Thoracic aorta (tissue), 2 donors: ENCODE data around the gene LGALS13. TPM values are rescaled to one million over a fixed set of nuclear protein-coding genes. Genes with fewer than 3 reads are reported as not detected.

Experiments
- ATAC-seq: fragments of 150-250 bp; one replicate; pipeline ENCODE4 v1.8.0; 2017; ENCODE audit warnings: low read depth; ENCODE audit not compliant: insufficient number of reproducible peaks, low FRiP score
- DNase-seq: peaks from one replicate; pipeline ENCODE4 v3.0.0-alpha.2; 2020; ENCODE audit warnings: low spot score
- H3K27ac ChIP-seq, 2 donors: fragments of 200-600 bp; sonication (generic); 1 replicate in 1 of 2; 2 replicates in 1 of 2; pipeline ENCODE4 v1.5.1; 2016; ENCODE audit warnings: mild to moderate bottlenecking in 2 of 2, moderate library complexity in 2 of 2
- H3K27me3 ChIP-seq: fragments of 200-600 bp; sonication (generic); replicated peaks from 2 replicates; pipeline ENCODE4 v1.6.0; 2016; ENCODE audit warnings: mild to moderate bottlenecking; ENCODE audit not compliant: insufficient read depth
- H3K36me3 ChIP-seq: fragments of 200-600 bp; sonication (generic); one replicate; pipeline ENCODE4 v1.5.1; 2016
- H3K4me1 ChIP-seq, 2 donors: fragments of 200-600 bp; sonication (generic); 1 replicate in 1 of 2; 2 replicates in 1 of 2; pipeline versions ENCODE4 v1.5.1 to v1.6.0; 2016; ENCODE audit warnings: low read depth in 2 of 2, mild to moderate bottlenecking in 1 of 2; ENCODE audit not compliant: control insufficient read depth in 1 of 2
- H3K4me3 ChIP-seq: fragments of 200-600 bp; sonication (generic); 2 replicates; pipeline ENCODE4 v1.5.1; 2016; ENCODE audit warnings: mild to moderate bottlenecking
- H3K9me3 ChIP-seq: fragments of 200-600 bp; sonication (generic); 2 replicates; pipeline ENCODE4 v1.5.1; 2016
- CTCF ChIP-seq: fragments of 200-600 bp; sonication (generic); IDR thresholded peaks from one replicate; pipeline ENCODE4 v1.5.1; 2019; ENCODE audit warnings: antibody characterized with exemption
- total RNA-seq, 2 donors: library from RNA; depleted of rRNA; stranded (reverse); fragments of >200 nt; gene quantifications; one replicate each; pipeline versions ENCODE4 v1.1.0 to v1.2.3, GENCODE V29; 2016

The LGALS13 gene
- total RNA-seq, 2 donors from 2014 or later = not detected

GRCh38 chr19:39558624-39559117, 43.7 kb upstream of the LGALS13 start:
- no peaks in the 10 kb centered on the region for H3K9me3 ChIP-seq
- H3K36me3 ChIP-seq = no peaks in the 10 kb centered on the region
- no peaks in the 10 kb centered on the region for H3K4me1 ChIP-seq
- no peak overlapping the region for H3K4me3 ChIP-seq
- no peak for TF ChIP-seq CTCF
- no peaks in the 10 kb centered on the region for H3K27me3 ChIP-seq
- DNase-seq (no peak), ATAC-seq (no peak)
- no peak overlapping the region for H3K27ac ChIP-seq

GRCh38 chr19:39563408-39563807, 38.9 kb upstream of the LGALS13 start:
- Histone ChIP-seq H3K4me1 (no peaks in the 10 kb centered on the region), H3K36me3 (no peaks in the 10 kb centered on the region), H3K27me3 (no peaks in the 10 kb centered on the region), H3K9me3 (no peaks in the 10 kb centered on the region), H3K27ac (no peak overlapping the region), H3K4me3 (no peak overlapping the region)
- ATAC-seq = no peak
- no peak for DNase-seq
- TF ChIP-seq CTCF = no peak

GRCh38 chr19:39566064-39566463, 36.3 kb upstream of the LGALS13 start:
- no peaks in the 10 kb centered on the region for H3K27me3 ChIP-seq
- H3K4me1 ChIP-seq = no peaks in the 10 kb centered on the region
- H3K27ac ChIP-seq = no peak overlapping the region
- ATAC-seq (no peak), DNase-seq (no peak)
- no peaks in the 10 kb centered on the region for H3K9me3 ChIP-seq
- H3K36me3 ChIP-seq = no peaks in the 10 kb centered on the region
- H3K4me3 ChIP-seq = no peak overlapping the region
- TF ChIP-seq CTCF = no peak

GRCh38 chr19:39568604-39569003, 33.7 kb upstream of the LGALS13 start:
- ATAC-seq = no peak
- H3K27me3 ChIP-seq = no peaks in the 10 kb centered on the region
- H3K27ac ChIP-seq = no peak overlapping the region
- H3K9me3 ChIP-seq = no peaks in the 10 kb centered on the region
- H3K4me3 ChIP-seq = no peak overlapping the region
- H3K36me3 ChIP-seq = no peaks in the 10 kb centered on the region
- no peak for TF ChIP-seq CTCF
- DNase-seq = no peak
- H3K4me1 ChIP-seq = no peaks in the 10 kb centered on the region

- Histone ChIP-seq H3K36me3 (no peaks in the 10 kb centered on the region), H3K27ac (no peak overlapping the region), H3K27me3 (no peaks in the 10 kb centered on the region), H3K9me3 (no peaks in the 10 kb centered on the region), H3K4me1 (no peaks in the 10 kb centered on the region), H3K4me3 (no peak overlapping the region)
- no peak for TF ChIP-seq CTCF
- ATAC-seq = no peak
- no peak for DNase-seq
These were observed 19.9 kb upstream of the LGALS13 start for GRCh38 chr19:39582442-39582841.
